Uterus (tissue), 2 donors: ENCODE results near the gene SCP2.

Experiments
- CTCF ChIP-seq, 4 experiments: fragments of 200-600 bp in 2 of 4; fragments of 450-650 bp in 2 of 4; sonication (generic) in 2 of 4; IDR thresholded peaks; one replicate each; pipeline ENCODE4 v1.5.1; 2016 to 2019; ENCODE audit warnings: antibody characterized with exemption in 4 of 4, mild to moderate bottlenecking in 2 of 4, moderate library complexity in 1 of 4
- POLR2A ChIP-seq, 2 donors: fragments of 450-650 bp; IDR thresholded peaks; one replicate each; pipeline ENCODE4 v1.6.1; 2016; ENCODE audit warnings: antibody characterized with exemption in 2 of 2, mild to moderate bottlenecking in 1 of 2, moderate library complexity in 1 of 2

- TF ChIP-seq CTCF (IDR thresholded peaks at IDR 0.05) (peak in 2 of 4 experiments; percentile 23 to 26), POLR2A (IDR thresholded peaks at IDR 0.05) (no peak)
These were observed 22.0 kb upstream of the SCP2 start for GRCh38 chr1:52904927-52905698.
